ENCODE data around the gene TBC1D16.

The TBC1D16 gene

DNA sequence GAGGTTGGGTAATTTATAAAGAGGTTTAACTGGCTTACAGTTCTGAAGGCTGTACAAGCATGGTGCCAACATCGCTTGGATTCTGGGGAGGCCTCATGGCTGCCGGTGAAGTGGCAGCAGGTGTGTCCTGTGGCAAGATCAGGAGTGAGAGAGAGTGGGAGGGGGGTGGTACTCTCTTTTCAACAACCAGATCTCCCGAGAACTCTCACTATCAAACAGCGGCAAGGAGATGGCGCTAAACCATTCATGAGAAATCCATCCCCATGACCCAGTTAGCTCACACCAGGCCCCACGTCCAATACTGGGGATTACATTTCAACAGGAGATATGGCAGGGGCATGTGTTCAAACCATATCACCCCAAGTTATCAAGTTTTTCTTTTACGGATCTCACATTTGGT is 152.5 kb downstream of the TBC1D16 start:
- no peak for DNase-seq (ENCODE audit: low spot score)
